Activated CD4-positive, alpha-beta T cell treated with anti-CD3 and anti-CD28 coated beads, Interleukin-2, amount 50 U/mL, for 4 hours (primary cell): Measurements from ENCODE around the gene CDC42EP3.
A peak's percentile ranks its signal among the peaks of the same experiment; 100 is the strongest.

Source experiments
- DNase-seq, 2 experiments: peaks; one replicate each; pipeline ENCODE4 v3.0.0-alpha.2; 2020

CDC42EP3 gene

DNA sequence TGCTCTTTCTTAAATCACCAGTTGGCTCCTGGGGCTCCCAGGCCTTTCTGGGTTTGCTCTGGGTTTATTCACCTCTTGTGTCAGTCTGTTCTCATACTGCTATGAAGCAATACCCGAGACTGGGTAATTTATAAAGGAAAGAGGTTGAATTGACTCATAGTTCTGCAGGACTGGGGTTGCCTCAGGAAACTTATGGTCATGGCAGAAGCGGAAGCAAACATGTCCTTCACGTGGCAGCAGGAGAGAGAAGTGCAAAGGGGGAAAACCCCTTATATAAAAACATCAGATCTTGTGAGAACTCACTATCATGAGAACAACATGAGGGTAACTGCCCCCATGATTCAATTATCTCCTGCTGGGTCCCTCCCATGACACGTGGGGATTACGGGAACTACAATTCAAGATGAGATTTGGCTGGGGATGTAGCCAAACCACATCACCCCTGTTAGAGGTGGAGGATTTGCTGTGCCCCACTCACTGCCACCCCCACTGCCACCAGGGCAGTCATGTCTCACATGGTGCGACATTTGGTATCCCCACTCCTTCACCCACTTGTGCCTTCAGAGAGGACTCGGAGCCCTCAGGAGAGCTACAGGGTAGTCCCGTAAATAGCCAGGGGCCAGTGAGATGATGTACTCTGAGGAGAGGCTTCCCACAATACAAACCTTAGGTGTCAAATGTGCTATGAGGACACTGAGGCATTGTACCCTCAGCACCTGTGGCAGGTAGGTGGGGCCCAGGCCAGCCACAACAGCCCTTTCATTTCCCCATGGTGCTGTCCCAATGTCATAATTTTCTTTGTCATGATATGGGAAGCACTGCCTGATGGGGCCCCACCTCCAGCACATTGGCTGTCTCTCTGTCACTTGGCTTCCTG, 35.7 kb downstream of the CDC42EP3 start:
- DNase-seq: peak; percentile 65 to 71

DNA sequence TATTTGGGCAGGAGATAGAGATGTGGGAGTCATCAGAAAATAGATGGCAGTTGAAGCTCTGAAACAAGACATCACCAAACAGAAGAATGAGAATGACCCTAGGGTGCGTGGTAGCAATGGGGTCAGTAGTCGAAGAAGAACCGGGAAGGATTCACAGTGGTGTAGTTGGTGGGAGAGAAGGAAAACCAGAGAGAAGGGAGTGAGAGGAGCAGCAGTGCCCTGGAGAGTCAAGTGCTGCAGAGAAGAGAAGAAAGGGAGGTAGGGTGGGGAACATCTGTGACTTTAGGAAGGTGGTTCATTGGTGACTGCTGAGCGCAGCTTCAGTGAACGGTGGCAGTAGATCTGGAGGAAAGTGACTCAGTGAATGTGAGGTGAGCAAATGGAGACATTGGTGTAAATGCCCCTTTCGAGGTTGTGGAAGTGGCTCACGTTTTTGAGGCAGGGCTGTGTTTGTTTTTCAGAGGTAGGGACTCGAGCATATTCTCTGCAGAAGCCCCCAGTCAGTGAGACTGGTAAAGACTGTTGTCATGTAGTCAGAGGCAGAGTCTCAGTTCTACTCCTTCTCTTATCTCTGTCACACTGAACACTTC, 36.4 kb downstream of the CDC42EP3 start:
- DNase-seq: peak in 1 of 2 experiments; percentile 24

DNA sequence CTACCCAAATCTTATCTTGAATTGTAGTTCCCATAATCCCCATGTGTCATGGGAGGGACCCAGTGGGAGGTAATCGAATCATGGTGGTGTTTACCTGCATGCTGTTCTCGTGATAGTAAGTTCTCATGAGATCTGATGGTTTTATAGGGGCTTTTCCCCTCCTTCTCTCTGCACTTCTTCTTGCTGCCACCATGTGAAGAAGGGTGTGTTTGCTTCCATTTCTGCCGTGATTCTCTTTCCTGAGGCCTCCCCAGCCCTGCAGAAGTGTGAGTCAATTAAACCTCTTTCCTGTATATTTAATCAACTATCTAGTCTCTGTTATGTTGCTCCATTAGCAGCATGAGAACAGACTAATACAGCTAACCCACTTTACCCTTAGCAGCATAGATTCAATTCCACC, 37.6 kb downstream of the CDC42EP3 start:
- no peak for DNase-seq

DNA sequence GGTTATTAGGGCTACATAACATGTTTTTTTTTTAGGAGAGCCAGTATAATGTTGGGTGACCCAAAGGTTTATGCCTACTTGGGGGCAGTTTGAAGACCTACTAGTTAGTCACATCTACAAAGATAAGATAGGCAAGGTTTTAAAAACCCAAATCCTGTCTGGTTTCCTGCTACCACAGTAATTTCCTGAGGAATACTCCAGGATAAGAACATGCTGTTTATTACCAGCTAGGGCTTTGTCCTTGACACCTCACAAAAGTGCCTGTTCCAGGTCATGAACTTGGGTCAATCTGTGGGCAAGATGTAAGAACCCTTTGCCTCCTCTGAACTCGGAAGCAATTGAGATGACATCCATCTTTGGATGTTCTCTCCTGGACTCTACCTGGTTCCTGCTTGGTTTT, 38.2 kb downstream of the CDC42EP3 start:
- DNase-seq: no peak

DNA sequence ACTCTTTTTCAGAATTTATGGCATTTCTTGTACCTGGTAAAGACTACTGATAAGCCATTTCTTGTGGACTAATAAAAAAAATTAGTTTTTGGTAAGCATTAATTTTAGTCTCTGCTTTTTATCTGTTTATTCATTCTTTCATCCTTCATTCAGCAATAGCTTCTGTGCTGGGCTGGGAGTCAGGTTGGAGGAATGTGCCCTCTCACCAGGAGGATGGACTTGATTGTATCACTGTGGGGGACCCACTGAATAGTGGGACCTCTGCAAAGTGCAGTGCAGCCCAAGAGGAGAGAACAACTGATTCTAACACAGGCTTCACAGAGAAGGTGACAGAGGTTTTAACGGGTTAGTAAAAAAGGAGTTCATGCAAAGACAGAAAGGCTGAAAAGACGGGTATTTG, 39.1 kb downstream of the CDC42EP3 start:
- no peak for DNase-seq

DNA sequence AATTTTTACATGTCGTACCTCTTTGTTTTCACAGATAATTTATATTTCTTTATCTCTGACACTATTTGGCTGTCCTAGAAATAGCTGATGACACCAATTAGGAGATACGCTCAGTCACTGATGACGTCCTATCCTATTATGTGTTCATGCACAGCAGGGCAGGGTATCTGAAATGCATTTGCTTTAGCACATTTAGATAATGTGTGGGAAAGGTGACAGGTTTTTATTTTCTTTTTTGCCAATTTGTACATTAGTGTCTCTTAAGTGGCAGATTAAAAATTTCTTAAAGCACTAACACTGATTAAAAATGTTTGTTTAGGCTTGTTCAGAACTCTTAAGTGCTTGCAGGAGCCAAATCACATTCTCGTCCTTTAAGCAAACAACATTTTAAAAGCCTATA, 39.7 kb downstream of the CDC42EP3 start:
- no peak for DNase-seq

DNA sequence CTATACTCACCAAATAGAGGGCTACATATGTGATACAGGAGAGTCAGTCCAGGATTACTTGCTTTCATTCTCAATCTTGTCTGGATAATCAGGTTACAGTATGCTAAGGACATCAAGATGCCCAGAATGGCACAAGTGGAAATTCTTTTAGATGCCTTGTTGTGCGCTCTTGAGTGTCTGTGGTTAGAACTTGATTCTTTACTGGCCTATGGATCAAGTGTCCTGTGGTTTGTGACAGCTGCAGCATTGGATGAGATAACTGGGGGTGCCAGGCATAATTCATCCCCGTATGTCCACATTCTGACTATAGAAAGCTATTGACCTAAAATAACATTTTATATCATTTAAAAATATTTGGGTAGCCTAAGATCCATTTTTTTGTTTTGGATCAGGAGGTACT, 40.1 kb downstream of the CDC42EP3 start:
- no peak for DNase-seq

DNA sequence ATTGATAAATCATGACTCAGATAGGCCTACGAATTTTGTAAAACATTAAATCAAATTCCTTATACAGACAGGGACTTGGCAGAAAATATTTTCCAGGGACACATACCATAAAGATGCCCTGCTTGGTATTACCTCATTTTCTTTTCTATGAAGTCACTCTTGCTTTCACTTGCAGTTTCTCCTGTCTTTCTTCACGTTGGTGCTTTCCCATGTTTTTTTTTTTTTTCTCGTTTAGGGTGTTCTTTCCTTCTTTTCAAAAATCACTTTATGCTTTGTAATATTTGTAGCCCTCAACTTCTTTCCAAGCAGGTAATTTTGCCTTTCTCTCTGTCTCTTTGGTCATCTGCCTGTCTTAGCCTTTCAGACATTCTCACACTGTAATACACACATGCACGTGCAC, 40.7 kb downstream of the CDC42EP3 start:
- no peak for DNase-seq

DNA sequence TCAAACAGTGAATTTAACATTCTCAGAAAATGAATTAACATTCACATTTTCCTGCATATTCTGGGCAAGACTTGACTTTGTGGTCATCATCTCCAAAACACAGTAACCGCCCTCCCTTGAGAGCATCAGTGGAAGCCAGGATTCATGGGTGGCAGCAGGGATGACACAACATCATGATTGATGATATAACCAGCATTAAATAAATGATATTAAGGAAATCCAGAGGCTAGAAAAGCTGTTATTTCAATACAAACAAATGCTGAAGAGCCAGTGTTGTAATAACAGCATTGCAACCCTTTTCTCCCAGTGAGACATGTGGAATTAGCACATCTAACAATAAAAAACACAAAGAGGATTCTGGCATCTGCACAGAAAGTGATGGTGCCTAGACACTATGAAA, 41.1 kb downstream of the CDC42EP3 start:
- DNase-seq: no peak

DNA sequence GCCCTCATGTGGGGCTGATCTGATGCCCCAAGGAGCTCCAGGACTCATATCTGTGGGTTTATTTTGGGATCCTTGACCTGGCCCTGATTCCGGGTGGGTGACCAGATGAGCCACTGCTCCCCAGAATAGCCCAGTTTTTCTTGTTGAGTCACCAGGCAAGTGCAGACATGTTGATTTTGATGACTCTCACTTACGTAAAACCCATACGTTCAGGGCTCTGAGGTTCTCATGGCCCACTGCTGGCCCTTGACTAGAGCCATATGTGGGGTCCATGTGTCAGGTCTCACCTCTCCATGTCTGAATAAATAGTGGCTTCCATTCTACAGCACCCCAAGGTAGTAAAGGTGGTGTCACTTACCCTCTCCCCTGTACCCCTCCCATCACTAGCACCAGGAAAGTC, 41.9 kb downstream of the CDC42EP3 start:
- DNase-seq: no peak

DNA sequence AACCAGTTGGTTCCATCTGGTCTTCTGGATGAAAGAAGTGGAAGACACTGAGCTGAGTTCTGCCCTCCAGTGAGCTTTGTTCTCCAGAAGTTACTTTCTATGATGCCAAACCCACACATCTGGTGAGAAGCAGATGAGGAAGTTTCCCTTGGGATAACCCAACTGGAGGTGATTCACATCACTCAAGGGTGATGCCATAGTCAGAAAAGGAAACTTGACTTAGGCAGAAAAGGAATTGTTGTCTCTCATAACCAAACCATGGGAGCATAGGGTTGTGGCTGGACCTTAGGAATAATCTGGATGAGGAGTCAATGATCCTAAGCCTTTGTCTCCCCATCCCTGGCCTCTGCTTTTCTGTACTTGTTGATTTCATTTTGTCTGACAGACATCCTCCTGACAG, 43.7 kb downstream of the CDC42EP3 start:
- DNase-seq: no peak

DNA sequence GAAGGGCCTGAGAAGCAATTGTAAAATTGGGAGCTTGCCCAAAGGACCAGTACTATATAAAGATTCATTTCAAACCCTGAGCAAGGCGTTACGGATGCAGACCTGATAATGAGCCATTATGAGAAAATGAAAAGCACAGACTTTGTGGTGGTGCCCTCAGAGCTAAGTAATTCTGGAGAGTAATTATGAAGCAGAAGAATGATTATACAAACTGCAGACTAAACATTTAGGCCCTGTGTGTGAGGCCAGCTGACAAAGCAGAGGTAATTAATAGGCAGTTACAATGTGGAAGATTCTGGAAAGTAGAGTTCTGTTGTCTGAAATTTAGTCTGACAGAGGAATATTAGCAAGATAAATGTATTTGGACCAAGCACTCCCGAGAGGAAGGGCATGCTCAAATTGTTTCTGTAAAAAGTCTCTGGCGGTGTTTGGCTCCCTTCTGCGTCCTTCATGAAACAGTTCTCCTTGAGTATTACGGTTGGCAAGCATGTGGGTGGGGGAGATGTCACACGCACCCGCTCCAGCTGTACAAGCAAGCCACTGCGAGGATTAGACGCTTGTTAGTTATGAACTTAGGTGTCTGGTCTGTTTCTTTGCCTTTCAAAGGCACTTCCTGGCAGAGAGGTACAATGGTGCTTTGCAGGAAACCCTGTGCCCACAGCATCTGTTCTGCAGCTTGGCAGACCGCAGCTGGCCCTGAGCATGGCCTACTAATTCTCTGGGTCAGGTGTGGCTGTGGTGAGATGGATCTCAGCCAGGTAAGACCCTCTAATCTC, 45.5 kb downstream of the CDC42EP3 start:
- DNase-seq: peak; percentile 54 to 61

DNA sequence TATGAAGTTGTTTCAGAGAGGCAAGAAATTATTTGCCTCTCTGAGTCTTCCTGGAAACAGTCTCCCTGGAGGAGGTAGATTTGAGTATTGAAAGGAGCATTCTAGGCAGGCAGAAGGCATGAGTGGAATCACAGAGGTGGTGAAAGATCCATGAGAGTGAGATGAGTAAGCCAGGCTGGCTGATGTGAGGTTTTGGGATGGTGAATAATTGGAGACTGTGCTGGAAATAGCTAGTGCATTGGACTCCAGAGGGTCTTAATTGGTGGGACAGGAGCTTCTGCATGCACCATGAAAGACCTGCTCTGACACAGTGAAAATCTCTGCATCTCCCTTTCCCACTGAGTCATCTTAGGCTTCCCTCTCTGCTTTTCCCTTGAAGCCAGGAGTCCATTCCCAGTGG, 46.3 kb downstream of the CDC42EP3 start:
- DNase-seq: no peak

DNA sequence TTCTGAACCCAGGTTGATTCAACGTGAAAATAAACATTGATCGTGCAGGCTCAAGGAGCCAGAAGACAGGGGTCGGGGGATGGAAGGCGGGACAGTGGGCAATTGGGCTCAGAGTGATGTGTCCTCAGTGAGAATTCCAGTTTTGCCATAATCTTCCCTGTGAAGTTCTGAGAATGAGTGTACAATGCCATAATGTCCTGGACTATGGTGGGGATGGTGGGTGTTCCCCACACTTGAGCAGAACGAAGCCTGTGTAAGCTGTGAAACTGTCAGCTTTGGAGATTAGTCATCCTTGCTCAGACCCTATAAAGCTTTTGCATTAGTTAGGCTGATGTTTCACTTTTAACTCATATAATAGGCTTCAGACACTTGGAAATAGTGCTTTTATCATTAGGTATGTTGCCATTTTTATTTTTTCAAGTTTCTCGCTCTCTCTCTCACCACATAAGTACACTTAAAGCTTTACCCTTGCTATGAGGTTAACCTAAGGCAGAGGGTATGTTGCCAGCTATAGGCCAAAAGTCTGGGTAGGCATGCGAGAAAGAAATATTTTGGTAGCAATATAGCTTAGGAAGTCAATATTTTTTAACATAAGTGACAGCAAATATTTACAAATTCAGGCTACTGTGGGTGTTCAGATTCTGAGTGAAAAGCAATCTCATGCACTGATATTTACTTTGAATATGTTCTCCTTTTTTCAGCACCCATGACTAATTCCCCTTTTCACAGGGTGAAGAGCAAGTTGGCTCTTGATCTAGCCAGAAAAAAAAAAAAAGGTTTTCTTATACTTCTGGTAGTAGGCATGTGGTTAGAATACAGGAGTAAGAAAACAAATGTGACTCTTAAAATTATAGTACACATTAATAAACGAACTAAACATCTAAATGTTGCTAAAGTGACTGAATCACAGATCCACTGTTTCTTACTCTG, 47.2 kb downstream of the CDC42EP3 start:
- DNase-seq: no peak

DNA sequence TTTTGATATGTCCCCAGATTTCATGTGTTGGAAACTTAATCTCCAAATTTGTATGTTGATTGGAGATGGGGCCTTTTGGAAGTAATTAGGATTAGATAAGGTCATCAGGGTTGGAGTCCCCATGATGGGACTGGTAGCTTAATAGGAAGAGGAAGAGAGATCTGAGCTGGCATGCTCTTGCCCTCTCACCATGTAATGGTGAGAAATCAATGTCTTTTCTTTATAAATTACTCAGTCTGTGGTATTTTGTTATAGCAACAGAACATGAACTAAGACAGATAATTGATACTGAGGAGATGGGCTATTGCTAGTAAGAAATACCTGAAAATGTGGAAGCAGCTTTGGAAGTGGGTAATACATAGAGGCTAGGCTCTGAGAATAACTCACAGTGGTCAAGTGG, 48.0 kb downstream of the CDC42EP3 start:
- no peak for DNase-seq

DNA sequence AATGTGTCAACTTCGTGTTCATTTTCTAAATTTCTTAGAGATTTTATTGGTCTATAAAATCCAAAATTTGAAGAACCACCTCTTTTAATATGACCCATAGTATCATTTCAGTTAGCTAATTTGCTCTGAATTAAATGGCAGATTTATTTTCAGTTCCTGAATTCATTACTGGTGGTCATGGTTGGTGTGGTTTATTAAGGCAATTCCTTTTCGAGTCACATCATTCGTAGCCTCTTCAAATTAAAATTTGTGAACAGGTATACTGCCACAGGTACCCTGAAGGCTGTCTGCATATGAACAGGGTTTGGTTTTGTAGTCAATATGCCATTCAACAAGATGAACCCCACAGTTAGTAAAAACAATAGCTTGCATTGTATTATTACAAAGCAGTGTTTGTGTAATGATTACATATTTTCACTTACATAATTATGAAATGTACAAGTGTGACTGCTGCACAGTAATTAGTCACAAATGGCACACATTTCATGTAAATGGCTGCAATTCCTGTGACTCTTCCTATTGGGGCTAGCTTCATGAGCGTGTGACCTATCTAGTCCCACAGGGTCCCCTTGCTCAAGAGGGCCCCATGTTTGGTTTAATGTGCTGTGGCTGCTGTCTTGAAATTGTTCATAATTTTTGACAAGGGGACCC, 48.9 kb downstream of the CDC42EP3 start:
- DNase-seq: no peak

DNA sequence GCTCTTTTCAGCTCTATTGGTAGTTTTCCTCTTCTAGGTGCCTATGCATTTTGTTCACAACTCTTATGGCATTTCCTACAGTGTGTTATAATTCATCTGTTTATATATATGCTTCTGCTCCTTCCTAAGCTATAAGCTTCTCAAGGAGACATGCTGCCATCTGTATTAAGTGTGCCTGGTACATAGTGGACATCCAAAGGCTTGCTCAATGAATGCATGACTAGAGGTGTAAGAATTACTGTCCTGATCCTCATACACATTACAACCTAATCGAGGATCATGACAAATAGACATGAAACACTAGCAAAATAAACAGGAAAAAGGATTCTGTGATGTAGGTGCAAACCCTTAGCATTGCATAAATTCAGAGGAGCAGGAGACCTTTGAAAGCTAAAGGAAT, 50.2 kb downstream of the CDC42EP3 start:
- DNase-seq: no peak

DNA sequence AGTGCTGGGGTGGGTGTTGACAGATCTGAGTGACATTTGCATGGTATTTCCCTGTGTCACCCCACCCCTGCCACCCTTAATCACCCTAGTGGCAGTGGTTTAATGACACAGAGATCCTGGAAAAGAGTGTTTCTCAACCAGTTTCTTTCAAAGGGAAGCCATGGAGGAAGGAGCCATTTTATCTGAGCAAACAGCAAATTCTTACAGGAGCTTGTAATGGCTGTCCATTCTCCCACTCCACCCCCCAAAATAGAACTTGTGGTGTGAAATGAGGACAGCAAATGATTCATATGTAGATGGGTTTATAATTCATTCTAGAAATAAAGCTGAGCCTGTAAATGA, 51.5 kb downstream of the CDC42EP3 start:
- no peak for DNase-seq

DNA sequence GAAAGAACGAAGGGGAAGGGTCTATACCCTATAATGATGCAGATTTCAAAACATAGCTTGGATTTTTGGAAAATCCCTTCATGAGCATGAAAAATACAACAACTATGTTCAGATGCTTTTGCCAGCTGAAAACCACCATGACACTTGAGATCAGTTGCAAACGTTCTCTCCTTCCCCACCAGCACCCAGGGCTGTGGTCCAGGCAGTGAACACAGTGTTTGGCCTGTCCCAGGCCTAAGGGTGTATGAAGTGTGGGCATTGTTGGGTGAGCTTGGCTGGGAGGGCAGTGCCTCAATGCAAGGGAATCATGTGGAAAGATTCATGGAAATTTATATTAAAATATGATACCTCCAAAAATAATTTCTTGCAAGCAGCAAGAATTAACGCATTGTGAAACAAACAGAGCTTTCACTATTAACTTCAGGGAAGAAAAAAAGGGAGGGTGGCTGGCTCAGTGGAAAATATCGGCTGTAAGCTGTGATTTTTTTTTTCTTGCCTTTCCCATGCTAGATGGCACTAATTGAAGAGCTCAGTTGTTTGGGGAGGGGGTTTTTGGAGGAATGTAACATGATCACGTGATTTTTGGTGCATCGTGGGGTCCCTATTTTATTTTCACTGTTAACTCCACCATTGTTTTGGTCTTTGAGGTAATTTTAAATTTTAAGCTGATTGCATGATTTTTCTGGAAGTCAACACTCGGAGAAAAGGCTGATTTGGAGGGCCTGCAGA, 52.0 kb downstream of the CDC42EP3 start:
- no peak for DNase-seq

DNA sequence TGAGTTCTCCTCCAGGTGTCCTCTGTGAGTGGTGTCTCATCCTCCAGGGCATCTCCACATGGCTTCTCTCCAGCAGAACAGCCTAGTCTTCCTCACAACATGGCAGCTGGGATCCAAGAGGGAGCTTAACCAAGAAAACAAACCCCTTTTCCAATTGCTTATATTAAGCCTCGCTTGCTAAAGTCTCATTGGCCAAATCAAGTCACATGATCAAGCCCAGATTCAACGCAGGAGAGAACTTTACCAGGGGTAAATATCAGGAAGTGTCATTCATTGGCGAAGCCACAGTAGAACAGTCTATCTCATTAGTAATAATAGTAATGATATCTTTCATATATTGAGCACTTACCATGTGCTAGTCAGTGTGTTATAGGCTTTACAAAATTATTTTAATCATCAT, 53.1 kb downstream of the CDC42EP3 start:
- DNase-seq: no peak

DNA sequence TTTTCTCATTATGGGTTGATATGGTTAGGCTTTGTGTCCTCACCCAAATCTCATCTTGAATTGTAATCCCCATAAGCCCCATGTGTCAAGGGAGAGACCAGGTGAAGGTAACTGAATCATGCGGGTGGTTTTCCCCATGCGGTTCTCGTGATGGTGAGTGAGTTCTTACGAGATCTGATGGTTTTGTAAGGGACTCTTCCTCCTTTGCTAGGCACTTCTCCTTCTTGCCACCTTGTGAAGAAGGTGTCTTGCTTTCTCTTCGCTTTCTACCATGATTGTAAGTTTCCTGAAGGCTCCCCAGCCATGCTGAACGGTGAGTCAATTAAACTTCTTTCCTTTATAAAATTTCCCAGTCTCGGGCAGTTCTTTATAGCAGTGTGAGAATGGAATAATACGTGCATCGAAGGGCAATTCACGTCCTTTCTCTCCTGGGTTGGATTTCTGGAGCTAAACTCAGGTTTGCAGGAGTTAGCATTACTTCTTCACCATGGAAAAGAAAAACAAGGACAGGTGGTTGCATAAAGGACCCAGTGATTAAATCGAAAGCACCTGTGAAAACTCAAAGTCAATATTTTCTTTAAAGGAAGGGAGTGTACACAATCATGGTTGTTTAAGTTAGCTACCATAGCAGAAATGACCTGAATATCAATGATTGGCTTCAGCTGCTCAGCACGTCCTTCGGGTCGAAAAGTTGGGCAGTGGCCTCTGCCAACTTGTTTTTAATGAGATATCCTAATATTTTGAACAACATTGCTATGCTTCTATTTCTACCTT, 54.1 kb downstream of the CDC42EP3 start:
- no peak for DNase-seq
